Measurements from ENCODE around the gene ADGRV1.
"Not testable (repeated sequence)": the region's sequence is repeated elsewhere in the genome, so short reads cannot be mapped to it uniquely, and the experiment has no call there.

The ADGRV1 gene

GRCh38 chr5:90553711-90554110, 4.9 kb upstream of the ADGRV1 start:
- DNase-seq = no peak

- DNase-seq = no peak
Measured at GRCh38 chr5:90554358-90555006, 4.1 kb upstream of the ADGRV1 start.

- no peak for DNase-seq
Measured at GRCh38 chr5:90555666-90556065, 2.9 kb upstream of the ADGRV1 start.

- DNase-seq = no peak
Measured at GRCh38 chr5:90557391-90557790, 1.2 kb upstream of the ADGRV1 start.

GRCh38 chr5:90557871-90558270, 726 bp upstream of the ADGRV1 start:
- no peak for DNase-seq

- DNase-seq = no peak
Measured at GRCh38 chr5:90560771-90561170, 2.2 kb downstream of the ADGRV1 start.

GRCh38 chr5:90561766-90562165, 3.2 kb downstream of the ADGRV1 start:
- no peak for DNase-seq

- DNase-seq = no peak
Measured at GRCh38 chr5:90562341-90562740, 3.7 kb downstream of the ADGRV1 start.

GRCh38 chr5:90563108-90563507, 4.5 kb downstream of the ADGRV1 start:
- DNase-seq = no peak

- DNase-seq = no peak
Measured at GRCh38 chr5:90565491-90565890, 6.9 kb downstream of the ADGRV1 start.

GRCh38 chr5:90569084-90569483, 10.5 kb downstream of the ADGRV1 start:
- no peak for DNase-seq

GRCh38 chr5:90570034-90570433, 11.4 kb downstream of the ADGRV1 start:
- no peak for DNase-seq

GRCh38 chr5:90571147-90571773, 12.7 kb downstream of the ADGRV1 start:
- no peak for DNase-seq

- DNase-seq = no peak
Measured at GRCh38 chr5:90575712-90576111, 17.1 kb downstream of the ADGRV1 start.

GRCh38 chr5:90576566-90576965, 18.0 kb downstream of the ADGRV1 start:
- DNase-seq = not testable (repeated sequence)

- not testable (repeated sequence) for DNase-seq
Measured at GRCh38 chr5:90579905-90580304, 21.3 kb downstream of the ADGRV1 start.

- no peak for DNase-seq
Measured at GRCh38 chr5:90581956-90582355, 23.4 kb downstream of the ADGRV1 start.

GRCh38 chr5:90585337-90585986, 26.9 kb downstream of the ADGRV1 start:
- no peak for DNase-seq

- DNase-seq = no peak
Measured at GRCh38 chr5:90586469-90586868, 27.9 kb downstream of the ADGRV1 start.

- DNase-seq = no peak
Measured at GRCh38 chr5:90590170-90590569, 31.6 kb downstream of the ADGRV1 start.

- not testable (repeated sequence) for DNase-seq
Measured at GRCh38 chr5:90593083-90593482, 34.5 kb downstream of the ADGRV1 start.

- DNase-seq = not testable (repeated sequence)
Measured at GRCh38 chr5:90595766-90596165, 37.2 kb downstream of the ADGRV1 start.

GRCh38 chr5:90598293-90598692, 39.7 kb downstream of the ADGRV1 start:
- no peak for DNase-seq

- DNase-seq = not testable (repeated sequence)
Measured at GRCh38 chr5:90600307-90600706, 41.7 kb downstream of the ADGRV1 start.
